GM12892 (cell line): ENCODE results near the gene DAB1.
"Not testable (repeated sequence)": the region's sequence is repeated elsewhere in the genome, so short reads cannot be mapped to it uniquely, and the experiment has no call there.

Source experiments
- POLR2A ChIP-seq: IDR thresholded peaks from 2 replicates; pipeline ENCODE4 v1.6.1; 2011; ENCODE audit warnings: low read depth, low read length, control low read depth
- POLR2AphosphoS5 ChIP-seq: IDR thresholded peaks from 2 replicates; pipeline ENCODE4 v1.6.1; 2011; ENCODE audit warnings: low read depth, low read length, control low read depth
- TAF1 ChIP-seq: IDR thresholded peaks from 2 replicates; pipeline ENCODE4 v1.6.1; 2011; ENCODE audit warnings: low read depth, mild to moderate bottlenecking, control low read depth, low read length, borderline replicate concordance

- TF ChIP-seq POLR2AphosphoS5, POLR2A, TAF1: not testable (repeated sequence)
These were observed 203.0 kb downstream of the DAB1 start for GRCh38 chr1:57220905-57221304.
